Muscle layer of duodenum (tissue), 2 donors: Measurements from ENCODE around the gene CAMK2B.

ENCODE experiments used
- H3K27ac ChIP-seq: one replicate; pipeline ENCODE4 v1.7.0; 2013; ENCODE audit warnings: mild to moderate bottlenecking, low read length
- H3K27me3 ChIP-seq: one replicate; pipeline ENCODE4 v1.7.0; 2013; ENCODE audit warnings: low read depth, mild to moderate bottlenecking, control low read depth, low read length
- H3K36me3 ChIP-seq, 2 donors: one replicate each; pipeline ENCODE4 v1.7.0; 2013; ENCODE audit warnings: low read length in 2 of 2, control low read depth in 1 of 2, mild to moderate bottlenecking in 1 of 2; ENCODE audit not compliant: insufficient read depth in 2 of 2, control insufficient read depth in 1 of 2
- H3K4me1 ChIP-seq, 2 donors: one replicate each; pipeline ENCODE4 v1.7.0; 2013; ENCODE audit warnings: low read length in 2 of 2, mild to moderate bottlenecking in 2 of 2, control low read depth in 1 of 2, moderate library complexity in 1 of 2; ENCODE audit not compliant: insufficient read depth in 2 of 2, control insufficient read depth in 1 of 2
- H3K4me3 ChIP-seq, 2 donors: one replicate each; pipeline ENCODE4 v1.7.0; 2013; ENCODE audit warnings: low read length in 2 of 2, low read depth in 1 of 2, mild to moderate bottlenecking in 1 of 2
- H3K9me3 ChIP-seq, 2 donors: one replicate each; pipeline ENCODE4 v1.7.0; 2013; ENCODE audit warnings: low read length in 2 of 2, control low read depth in 1 of 2, mild to moderate bottlenecking in 1 of 2; ENCODE audit not compliant: control insufficient read depth in 1 of 2
- donor health status: healthy.

CAMK2B gene

GRCh38 chr7:44188480-44189225, 136.7 kb downstream of the CAMK2B start:
- Histone ChIP-seq H3K4me3 (no peak overlapping the region), H3K9me3 (no peaks in the 10 kb centered on the region), H3K27me3 (no peaks in the 10 kb centered on the region), H3K36me3 (no peaks in the 10 kb centered on the region), H3K27ac (no peak overlapping the region), H3K4me1 (no peaks in the 10 kb centered on the region)

- no peak overlapping the region for H3K27ac ChIP-seq
- no peaks in the 10 kb centered on the region for H3K4me1 ChIP-seq
- no peaks in the 10 kb centered on the region for H3K27me3 ChIP-seq
- no peak overlapping the region for H3K4me3 ChIP-seq
- no peaks in the 10 kb centered on the region for H3K36me3 ChIP-seq
- H3K9me3 ChIP-seq, result peaks cover 0 to 4% of the 10 kb centered on the region in 2 donors
Observed at GRCh38 chr7:44187636-44188416, 137.6 kb downstream of the CAMK2B start.

GRCh38 chr7:44186736-44187135, 138.7 kb downstream of the CAMK2B start:
- H3K4me3 ChIP-seq, result no peak overlapping the region
- no peaks in the 10 kb centered on the region for H3K4me1 ChIP-seq
- H3K27ac ChIP-seq, result no peak overlapping the region
- no peaks in the 10 kb centered on the region for H3K36me3 ChIP-seq
- peaks cover 4 to 12% of the 10 kb centered on the region in 2 donors for H3K9me3 ChIP-seq
- no peaks in the 10 kb centered on the region for H3K27me3 ChIP-seq

GRCh38 chr7:44185729-44186128, 139.7 kb downstream of the CAMK2B start:
- H3K27ac ChIP-seq, result no peak overlapping the region
- H3K4me1 ChIP-seq, result no peaks in the 10 kb centered on the region
- no peaks in the 10 kb centered on the region for H3K36me3 ChIP-seq
- no peaks in the 10 kb centered on the region for H3K27me3 ChIP-seq
- H3K9me3 ChIP-seq, result peaks cover 4 to 12% of the 10 kb centered on the region in 2 donors
- H3K4me3 ChIP-seq, result no peak overlapping the region

- Histone ChIP-seq H3K27me3 (no peaks in the 10 kb centered on the region), H3K36me3 (no peaks in the 10 kb centered on the region), H3K27ac (no peak overlapping the region), H3K4me3 (no peak overlapping the region), H3K4me1 (no peaks in the 10 kb centered on the region), H3K9me3 (peaks cover 4 to 12% of the 10 kb centered on the region in 2 donors)
Observed at GRCh38 chr7:44184873-44185446, 140.4 kb downstream of the CAMK2B start.

- H3K27me3 ChIP-seq, result no peaks in the 10 kb centered on the region
Observed at GRCh38 chr7:44184206-44184872, 141.1 kb downstream of the CAMK2B start.

GRCh38 chr7:44183386-44183785, 142.0 kb downstream of the CAMK2B start:
- H3K36me3 ChIP-seq, result no peaks in the 10 kb centered on the region
- H3K4me3 ChIP-seq, result no peak overlapping the region
- peaks cover 4 to 12% of the 10 kb centered on the region in 2 donors for H3K9me3 ChIP-seq
- H3K27me3 ChIP-seq, result no peaks in the 10 kb centered on the region
- no peaks in the 10 kb centered on the region for H3K4me1 ChIP-seq
- no peak overlapping the region for H3K27ac ChIP-seq

More at GRCh38 chr7:44184206-44184872, 141.1 kb downstream of the CAMK2B start:
- H3K36me3 ChIP-seq, result no peaks in the 10 kb centered on the region
- no peak overlapping the region for H3K4me3 ChIP-seq
- H3K4me1 ChIP-seq, result no peaks in the 10 kb centered on the region
- H3K27ac ChIP-seq, result no peak overlapping the region
- H3K9me3 ChIP-seq, result peaks cover 4 to 12% of the 10 kb centered on the region in 2 donors

GRCh38 chr7:44182827-44183226, 142.6 kb downstream of the CAMK2B start:
- no peak overlapping the region for H3K4me3 ChIP-seq
- H3K27ac ChIP-seq, result no peak overlapping the region
- no peaks in the 10 kb centered on the region for H3K4me1 ChIP-seq
- no peaks in the 10 kb centered on the region for H3K36me3 ChIP-seq
- no peaks in the 10 kb centered on the region for H3K27me3 ChIP-seq
- H3K9me3 ChIP-seq, result peaks cover 4 to 12% of the 10 kb centered on the region in 2 donors

GRCh38 chr7:44180631-44181030, 144.8 kb downstream of the CAMK2B start:
- H3K4me3 ChIP-seq, result no peak overlapping the region
- no peaks in the 10 kb centered on the region for H3K27me3 ChIP-seq
- H3K4me1 ChIP-seq, result no peaks in the 10 kb centered on the region
- no peak overlapping the region for H3K27ac ChIP-seq
- no peaks in the 10 kb centered on the region for H3K36me3 ChIP-seq
- H3K9me3 ChIP-seq, result peaks cover 4 to 12% of the 10 kb centered on the region in 2 donors

GRCh38 chr7:44177570-44178131, 147.7 kb downstream of the CAMK2B start:
- no peak overlapping the region for H3K4me3 ChIP-seq
- H3K9me3 ChIP-seq, result peaks cover 3 to 6% of the 10 kb centered on the region in 2 donors
- H3K27me3 ChIP-seq, result no peaks in the 10 kb centered on the region
- H3K27ac ChIP-seq, result no peak overlapping the region
- no peaks in the 10 kb centered on the region for H3K36me3 ChIP-seq
- no peaks in the 10 kb centered on the region for H3K4me1 ChIP-seq

GRCh38 chr7:44176486-44176885, 148.9 kb downstream of the CAMK2B start:
- Histone ChIP-seq H3K27me3 (no peaks in the 10 kb centered on the region), H3K4me1 (no peaks in the 10 kb centered on the region), H3K4me3 (no peak overlapping the region), H3K36me3 (no peaks in the 10 kb centered on the region), H3K9me3 (no peaks in the 10 kb centered on the region), H3K27ac (no peak overlapping the region)
